Caco-2 (cell line): ENCODE measurements around the gene TNFRSF25. TPM values are rescaled to one million over a fixed set of nuclear protein-coding genes. Genes with fewer than 3 reads are reported as not detected.

Experiments used
- BruUV-seq: library from RNA; stranded (reverse); fragments of 400-500 nt; replicated peaks from 2 replicates; lab custom pipeline; 2021; lab: Mats Ljungman, UMichigan
- CTCF ChIA-PET: fragments of 300-600 bp; sonication (Branson Sonifier 250); formaldehyde crosslinking; loops from one replicate; lab custom pipeline; 2022; ENCODE audit warnings: antibody characterized with exemption; lab: Charles Lee
- POLR2A ChIA-PET: fragments of 300-600 bp; sonication (Branson Sonifier 250); formaldehyde crosslinking; loops from one replicate; lab custom pipeline; 2022; ENCODE audit warnings: antibody characterized with exemption; lab: Charles Lee
- DNase-seq, 2 experiments: peaks; one replicate each; pipeline versions ENCODE4 v3.0.0 to v3.0.0-alpha.2; 2020 to 2022
- H3K27me3 ChIP-seq: replicated peaks from 2 replicates; pipeline ENCODE4 v1.6.0; 2011; ENCODE audit warnings: low read length; ENCODE audit not compliant: control insufficient read depth, insufficient read depth
- H3K36me3 ChIP-seq: 2 replicates; pipeline ENCODE4 v1.5.1; 2011; ENCODE audit warnings: low read length; ENCODE audit not compliant: control insufficient read depth, insufficient read depth
- H3K4me1 ChIP-seq: fragments of 250-450 bp; sonication (Bioruptor Pico); 2 replicates; pipeline ENCODE4 v1.5.1; 2020; ENCODE audit warnings: mild to moderate bottlenecking
- H3K4me3 ChIP-seq: 2 replicates; pipeline ENCODE4 v1.5.1; 2011; ENCODE audit warnings: low read depth, mild to moderate bottlenecking, control low read depth, low read length
- H3K9me3 ChIP-seq: fragments of 250-450 bp; sonication (Bioruptor Pico); 2 replicates; pipeline ENCODE4 v1.5.1; 2020; ENCODE audit warnings: mild to moderate bottlenecking, moderate library complexity
- H3K27ac Mint-ChIP-seq: one replicate; pipeline ENCODE4 v1.8.0; 2022; ENCODE audit warnings: mixed read lengths; ENCODE audit not compliant: unreplicated experiment
- H3K27me3 Mint-ChIP-seq: one replicate; pipeline ENCODE4 v1.8.0; 2022; ENCODE audit warnings: mixed read lengths; ENCODE audit not compliant: insufficient read depth, unreplicated experiment
- H3K36me3 Mint-ChIP-seq: one replicate; pipeline ENCODE4 v1.8.0; 2022; ENCODE audit warnings: mild to moderate bottlenecking, mixed read lengths; ENCODE audit not compliant: insufficient read depth, unreplicated experiment
- H3K4me1 Mint-ChIP-seq: one replicate; pipeline ENCODE4 v1.8.0; 2022; ENCODE audit warnings: low read depth, mixed read lengths; ENCODE audit not compliant: unreplicated experiment
- H3K4me3 Mint-ChIP-seq: one replicate; pipeline ENCODE4 v1.8.0; 2022; ENCODE audit warnings: mild to moderate bottlenecking, moderate library complexity, mixed read lengths; ENCODE audit not compliant: unreplicated experiment
- H3K9me3 Mint-ChIP-seq: one replicate; pipeline ENCODE4 v1.8.0; 2022; ENCODE audit warnings: mixed read lengths; ENCODE audit not compliant: unreplicated experiment
- intact Hi-C: fragments of 100-400 bp; cut with micrococcal nuclease; formaldehyde crosslinking; loops from one replicate; pipeline ENCODE4 v1.10.0; 2022; ENCODE audit not compliant: unreplicated experiment
- total RNA-seq: library from RNA; stranded (reverse); gene quantifications from 2 replicates; pipeline ENCODE4 v1.2.3, GENCODE V29; 2022
- TF ChIP-seq, protein P1 (sequence below), 2 experiments: fragments of 200-600 bp in 1 of 2; IDR thresholded peaks; 1 replicate in 1 of 2; 2 replicates in 1 of 2; pipeline versions ENCODE4 v1.5.1 to v1.8.0; 2011 to 2022; ENCODE audit warnings: antibody characterized with exemption in 1 of 2, control low read depth in 1 of 2, inconsistent platforms in 1 of 2, low read depth in 1 of 2, low read length in 1 of 2, mild to moderate bottlenecking in 1 of 2, moderate library complexity in 1 of 2; ENCODE audit not compliant: insufficient read depth in 1 of 2, severe bottlenecking in 1 of 2, unreplicated experiment in 1 of 2

TNFRSF25 gene
- total RNA-seq, 1 experiment from 2014 or later = 16.3 TPM

DNA sequence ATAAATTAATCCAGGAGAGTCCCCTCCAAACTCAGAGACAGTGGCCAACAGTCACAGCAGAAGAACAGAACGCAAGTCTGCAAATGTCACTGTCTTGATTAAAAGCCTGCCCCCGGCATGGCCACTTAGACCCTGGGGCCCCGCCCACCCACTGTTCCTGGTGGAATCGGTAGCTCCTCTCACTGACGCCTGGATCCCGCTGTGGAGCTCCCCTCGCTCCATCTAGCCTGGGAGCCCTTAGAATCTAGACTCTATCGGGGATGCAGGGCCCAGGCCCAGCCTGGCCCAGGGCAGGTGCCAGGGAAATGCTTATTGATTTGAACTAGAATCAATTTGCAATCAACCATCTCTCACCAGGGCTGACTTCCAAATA, 46.9 kb upstream of the TNFRSF25 start:
- no peaks in the 10 kb centered on the region for H3K36me3 ChIP-seq
- no peaks in the 10 kb centered on the region for H3K27me3 ChIP-seq
- H3K9me3 ChIP-seq = no peaks in the 10 kb centered on the region
- H3K4me3 ChIP-seq = no peak overlapping the region
- Mint-ChIP-seq H3K4me1 (no peaks in the 10 kb centered on the region), H3K27ac (no peak overlapping the region), H3K9me3 (no peaks in the 10 kb centered on the region), H3K36me3 (no peaks in the 10 kb centered on the region), H3K4me3 (no peak overlapping the region), H3K27me3 (no peaks in the 10 kb centered on the region)
- TF ChIP-seq, protein P1, sequence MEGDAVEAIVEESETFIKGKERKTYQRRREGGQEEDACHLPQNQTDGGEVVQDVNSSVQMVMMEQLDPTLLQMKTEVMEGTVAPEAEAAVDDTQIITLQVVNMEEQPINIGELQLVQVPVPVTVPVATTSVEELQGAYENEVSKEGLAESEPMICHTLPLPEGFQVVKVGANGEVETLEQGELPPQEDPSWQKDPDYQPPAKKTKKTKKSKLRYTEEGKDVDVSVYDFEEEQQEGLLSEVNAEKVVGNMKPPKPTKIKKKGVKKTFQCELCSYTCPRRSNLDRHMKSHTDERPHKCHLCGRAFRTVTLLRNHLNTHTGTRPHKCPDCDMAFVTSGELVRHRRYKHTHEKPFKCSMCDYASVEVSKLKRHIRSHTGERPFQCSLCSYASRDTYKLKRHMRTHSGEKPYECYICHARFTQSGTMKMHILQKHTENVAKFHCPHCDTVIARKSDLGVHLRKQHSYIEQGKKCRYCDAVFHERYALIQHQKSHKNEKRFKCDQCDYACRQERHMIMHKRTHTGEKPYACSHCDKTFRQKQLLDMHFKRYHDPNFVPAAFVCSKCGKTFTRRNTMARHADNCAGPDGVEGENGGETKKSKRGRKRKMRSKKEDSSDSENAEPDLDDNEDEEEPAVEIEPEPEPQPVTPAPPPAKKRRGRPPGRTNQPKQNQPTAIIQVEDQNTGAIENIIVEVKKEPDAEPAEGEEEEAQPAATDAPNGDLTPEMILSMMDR (IDR thresholded peaks at IDR 0.05; ENCODE audit: insufficient read depth in 1 of 2, low read depth in 1 of 2, low read length in 1 of 2, severe bottlenecking in 1 of 2, unreplicated experiment in 1 of 2) = no peak
- H3K4me1 ChIP-seq = peaks cover 3% of the 10 kb centered on the region; the same call in 1 of the 2 replicates
- POLR2A ChIA-PET = no interaction called here
- no TSS peak for BruUV-seq
- intact Hi-C loops = no loop called here
- CTCF ChIA-PET = no interaction called here
- DNase-seq = no peak

DNA sequence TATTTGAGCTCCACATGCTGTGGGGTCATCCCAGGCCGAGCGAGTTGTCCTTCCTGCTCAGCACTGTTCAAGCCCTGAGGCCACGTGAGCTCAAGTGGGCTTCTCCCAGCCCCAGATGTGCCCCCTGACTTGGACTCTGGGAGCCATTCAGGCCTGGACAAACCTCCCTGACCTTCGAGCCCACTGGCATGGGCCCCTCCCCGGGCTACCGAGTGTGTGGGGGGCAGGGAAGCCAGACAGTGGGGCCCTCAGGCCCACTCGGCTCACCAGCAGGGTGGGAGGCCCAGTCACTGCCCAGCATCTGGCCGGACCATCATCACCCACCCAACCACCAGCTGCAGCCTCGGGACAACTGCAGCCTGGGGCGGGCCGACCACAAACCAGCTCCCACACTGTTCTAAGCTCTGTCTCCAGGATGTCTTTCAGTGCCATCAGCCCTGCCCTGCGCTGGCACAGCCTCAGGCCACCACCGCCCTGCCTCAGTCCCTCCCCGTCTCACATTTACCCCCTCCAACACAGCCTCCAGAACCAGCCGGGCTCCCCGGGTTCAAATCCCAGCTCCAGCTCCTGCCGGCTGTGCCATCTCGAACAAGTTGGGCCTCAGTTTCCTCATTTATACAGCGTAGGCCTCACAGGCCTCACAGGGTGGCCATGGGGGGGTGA, 46.4 kb upstream of the TNFRSF25 start:
- TF ChIP-seq, protein P1 (IDR thresholded peaks at IDR 0.05; ENCODE audit: insufficient read depth in 1 of 2, low read depth in 1 of 2, low read length in 1 of 2, severe bottlenecking in 1 of 2, unreplicated experiment in 1 of 2) = no peak
- POLR2A ChIA-PET = no interaction called here
- H3K36me3 ChIP-seq = no peaks in the 10 kb centered on the region
- no peaks in the 10 kb centered on the region for H3K27me3 ChIP-seq
- H3K4me3 Mint-ChIP-seq = no peak overlapping the region
- H3K27ac Mint-ChIP-seq = no peak overlapping the region
- H3K9me3 ChIP-seq = no peaks in the 10 kb centered on the region
- H3K4me3 ChIP-seq = no peak overlapping the region
- DNase-seq = no peak
- no peaks in the 10 kb centered on the region for H3K36me3 Mint-ChIP-seq
- CTCF ChIA-PET = no interaction called here
- H3K4me1 Mint-ChIP-seq = no peaks in the 10 kb centered on the region
- no peaks in the 10 kb centered on the region for H3K27me3 Mint-ChIP-seq
- H3K4me1 ChIP-seq = peaks cover 1% of the 10 kb centered on the region; the same call in 1 of the 2 replicates
- no TSS peak for BruUV-seq
- no peaks in the 10 kb centered on the region for H3K9me3 Mint-ChIP-seq
- intact Hi-C loops = no loop called here

DNA sequence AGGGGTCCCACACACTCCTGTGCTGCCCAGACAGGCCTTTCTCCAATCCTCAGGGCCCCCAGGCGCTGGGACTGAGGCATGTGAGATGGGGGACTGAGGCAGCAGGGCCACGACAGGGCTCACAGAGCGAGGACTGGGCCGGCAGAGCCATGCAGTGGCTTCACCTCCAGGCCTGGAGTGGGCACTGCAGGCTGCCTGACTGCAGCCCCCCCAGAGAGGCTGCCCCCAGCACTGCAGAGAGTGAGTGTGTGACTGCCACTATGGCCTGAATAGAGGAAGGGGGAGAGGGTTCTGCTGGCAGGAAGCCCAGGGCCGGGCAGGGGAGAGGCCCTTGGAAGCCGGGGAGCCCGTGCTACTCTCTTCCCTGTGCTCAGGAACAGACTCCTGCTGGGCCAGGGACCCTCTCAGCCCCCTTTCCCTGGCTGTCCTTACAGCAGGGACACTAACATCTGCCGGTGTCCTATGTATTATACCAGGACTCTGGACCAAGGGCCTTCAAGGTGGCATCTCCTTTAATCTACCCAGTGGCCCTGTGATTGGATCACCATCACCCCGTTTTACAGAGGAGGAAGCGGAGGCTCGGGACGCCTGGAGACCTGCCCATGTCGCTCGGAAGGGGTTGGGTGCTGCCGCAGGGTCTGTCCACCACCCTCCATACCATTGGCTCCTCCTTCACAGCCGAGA, 45.7 kb upstream of the TNFRSF25 start:
- ChIA-PET CTCF (no interaction called here), POLR2A (no interaction called here)
- Mint-ChIP-seq H3K9me3 (no peaks in the 10 kb centered on the region), H3K4me3 (no peak overlapping the region), H3K4me1 (no peaks in the 10 kb centered on the region), H3K36me3 (no peaks in the 10 kb centered on the region), H3K27me3 (no peaks in the 10 kb centered on the region), H3K27ac (no peak overlapping the region)
- no peaks in the 10 kb centered on the region for H3K36me3 ChIP-seq
- no peak for DNase-seq
- no peaks in the 10 kb centered on the region for H3K27me3 ChIP-seq
- H3K4me1 ChIP-seq = no peaks in the 10 kb centered on the region; the same call in 1 of the 2 replicates
- H3K9me3 ChIP-seq = no peaks in the 10 kb centered on the region
- BruUV-seq = no TSS peak
- H3K4me3 ChIP-seq = no peak overlapping the region
- intact Hi-C loops = no loop called here
- TF ChIP-seq, protein P1 (IDR thresholded peaks at IDR 0.05; ENCODE audit: insufficient read depth in 1 of 2, low read depth in 1 of 2, low read length in 1 of 2, severe bottlenecking in 1 of 2, unreplicated experiment in 1 of 2) = no peak
